ENCODE data around the gene GRK5.

DNA sequence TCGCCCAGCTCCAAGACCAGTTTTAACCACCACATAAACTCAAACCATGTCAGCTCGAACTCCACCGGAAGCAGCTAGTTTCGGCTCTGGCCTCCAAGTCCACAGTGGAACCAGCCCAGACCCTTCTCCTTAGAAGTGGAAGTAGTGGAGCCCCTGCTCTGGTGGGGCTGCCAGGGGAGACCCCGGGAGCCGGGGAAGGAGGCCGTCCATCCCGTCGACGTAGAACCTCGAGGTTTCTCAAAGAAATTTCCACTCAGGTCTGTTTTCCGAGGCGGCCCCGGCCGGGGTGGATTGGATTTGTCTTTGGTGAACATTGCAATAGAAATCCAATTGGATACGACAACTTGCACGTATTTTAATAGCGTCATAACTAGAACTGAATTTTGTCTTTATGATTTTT lies 247.6 kb downstream of the GRK5 start:
- TF ChIP-seq, protein P1, sequence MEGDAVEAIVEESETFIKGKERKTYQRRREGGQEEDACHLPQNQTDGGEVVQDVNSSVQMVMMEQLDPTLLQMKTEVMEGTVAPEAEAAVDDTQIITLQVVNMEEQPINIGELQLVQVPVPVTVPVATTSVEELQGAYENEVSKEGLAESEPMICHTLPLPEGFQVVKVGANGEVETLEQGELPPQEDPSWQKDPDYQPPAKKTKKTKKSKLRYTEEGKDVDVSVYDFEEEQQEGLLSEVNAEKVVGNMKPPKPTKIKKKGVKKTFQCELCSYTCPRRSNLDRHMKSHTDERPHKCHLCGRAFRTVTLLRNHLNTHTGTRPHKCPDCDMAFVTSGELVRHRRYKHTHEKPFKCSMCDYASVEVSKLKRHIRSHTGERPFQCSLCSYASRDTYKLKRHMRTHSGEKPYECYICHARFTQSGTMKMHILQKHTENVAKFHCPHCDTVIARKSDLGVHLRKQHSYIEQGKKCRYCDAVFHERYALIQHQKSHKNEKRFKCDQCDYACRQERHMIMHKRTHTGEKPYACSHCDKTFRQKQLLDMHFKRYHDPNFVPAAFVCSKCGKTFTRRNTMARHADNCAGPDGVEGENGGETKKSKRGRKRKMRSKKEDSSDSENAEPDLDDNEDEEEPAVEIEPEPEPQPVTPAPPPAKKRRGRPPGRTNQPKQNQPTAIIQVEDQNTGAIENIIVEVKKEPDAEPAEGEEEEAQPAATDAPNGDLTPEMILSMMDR (IDR thresholded peaks at IDR 0.05; ENCODE audit: low read depth, low read length) = no peak
- no peak for TF ChIP-seq POLR2A (IDR thresholded peaks at IDR 0.05; ENCODE audit: extremely low read depth, insufficient read length)
- TF ChIP-seq, protein P2, sequence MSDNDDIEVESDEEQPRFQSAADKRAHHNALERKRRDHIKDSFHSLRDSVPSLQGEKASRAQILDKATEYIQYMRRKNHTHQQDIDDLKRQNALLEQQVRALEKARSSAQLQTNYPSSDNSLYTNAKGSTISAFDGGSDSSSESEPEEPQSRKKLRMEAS (IDR thresholded peaks at IDR 0.05; ENCODE audit: low read depth, low read length) = no peak
- no peak for TF ChIP-seq MYC (IDR thresholded peaks at IDR 0.05; ENCODE audit: low read depth, low read length)
